HG03571 (cell line): ENCODE results near the gene SCFD2.
"Not testable (repeated sequence)": the region's sequence is repeated elsewhere in the genome, so short reads cannot be mapped to it uniquely, and the experiment has no call there.

ENCODE experiments used
- ATAC-seq: cut with Tn5 transposase; IDR thresholded peaks from one replicate; pipeline ENCODE4 v1.9.1; 2021; ENCODE audit not compliant: unreplicated experiment

SCFD2 gene

GRCh38 chr4:53059871-53060270 lies 306.0 kb downstream of the SCFD2 start:
- no peak for ATAC-seq

- no peak for ATAC-seq
These were observed 306.6 kb downstream of the SCFD2 start for GRCh38 chr4:53059256-53059655.

GRCh38 chr4:53057679-53058078 lies 308.2 kb downstream of the SCFD2 start:
- ATAC-seq = no peak

- not testable (repeated sequence) for ATAC-seq
These were observed 308.8 kb downstream of the SCFD2 start for GRCh38 chr4:53057108-53057507.

GRCh38 chr4:53055716-53056403 lies 310.0 kb downstream of the SCFD2 start:
- no peak for ATAC-seq

- ATAC-seq = no peak
These were observed 310.6 kb downstream of the SCFD2 start for GRCh38 chr4:53055274-53055673.

- no peak for ATAC-seq
These were observed 315.5 kb downstream of the SCFD2 start for GRCh38 chr4:53050361-53050774.

- ATAC-seq = no peak
These were observed 316.3 kb downstream of the SCFD2 start for GRCh38 chr4:53049528-53049927.

- no peak for ATAC-seq
These were observed 321.3 kb downstream of the SCFD2 start for GRCh38 chr4:53044651-53044960.

- ATAC-seq = no peak
These were observed 321.8 kb downstream of the SCFD2 start for GRCh38 chr4:53043891-53044650.

GRCh38 chr4:53043055-53043454 lies 322.8 kb downstream of the SCFD2 start:
- ATAC-seq = no peak

- no peak for ATAC-seq
These were observed 325.0 kb downstream of the SCFD2 start for GRCh38 chr4:53040851-53041250.

GRCh38 chr4:53040459-53040815 lies 325.4 kb downstream of the SCFD2 start:
- no peak for ATAC-seq

GRCh38 chr4:53039741-53040458 lies 326.0 kb downstream of the SCFD2 start:
- ATAC-seq = no peak

- ATAC-seq = no peak
These were observed 328.0 kb downstream of the SCFD2 start for GRCh38 chr4:53037892-53038291.

GRCh38 chr4:53032908-53033307 lies 333.0 kb downstream of the SCFD2 start:
- ATAC-seq = not testable (repeated sequence)

GRCh38 chr4:53026233-53026632 lies 339.6 kb downstream of the SCFD2 start:
- ATAC-seq = no peak

GRCh38 chr4:53023677-53024299 lies 342.1 kb downstream of the SCFD2 start:
- no peak for ATAC-seq

- no peak for ATAC-seq
These were observed 343.3 kb downstream of the SCFD2 start for GRCh38 chr4:53022513-53023100.

GRCh38 chr4:53021754-53022512 lies 343.9 kb downstream of the SCFD2 start:
- ATAC-seq = no peak
